SU-DHL-6 (cell line): ENCODE data around the gene EYS.

Source experiments
- CTCF ChIP-seq: fragments of 200-600 bp; sonication (generic); IDR thresholded peaks from one replicate; pipeline ENCODE4 v1.5.1; 2017; ENCODE audit warnings: antibody characterized with exemption, mild to moderate bottlenecking, low read length, moderate library complexity; ENCODE audit not compliant: insufficient read depth, poor library complexity, severe bottlenecking
- EZH2phosphoT487 ChIP-seq: fragments of 200-600 bp; sonication (generic), shearing (Covaris generic); conservative IDR thresholded peaks from 2 replicates; pipeline ENCODE4 v1.6.1; 2018; ENCODE audit warnings: mild to moderate bottlenecking, antibody characterized with exemption, low read length, moderate library complexity, mixed read lengths

- TF ChIP-seq CTCF (no peak), EZH2phosphoT487 (no peak)
Measured at GRCh38 chr6:65566117-65566516, 140.9 kb downstream of the EYS start.
